HepG2 (cell line): ENCODE measurements around the gene SETD1A. TPM values are rescaled to one million over a fixed set of nuclear protein-coding genes. Genes with fewer than 3 reads are reported as not detected.

ENCODE experiments used
- ATRX ChIP-seq: sonication (generic); formaldehyde crosslinking; IDR thresholded peaks from 2 replicates; pipeline ENCODE4 v1.4.0; 2020; ENCODE audit warnings: missing genetic modification reagents, borderline replicate concordance
- CBX5 ChIP-seq: sonication (generic); formaldehyde crosslinking; IDR thresholded peaks from 2 replicates; pipeline ENCODE4 v1.4.0; 2020; ENCODE audit warnings: missing genetic modification reagents, borderline replicate concordance
- EEA1 ChIP-seq: sonication (generic); formaldehyde crosslinking; IDR thresholded peaks from 2 replicates; pipeline ENCODE4 v1.5.1; 2020; ENCODE audit warnings: mild to moderate bottlenecking, missing genetic modification reagents, borderline replicate concordance
- ERF ChIP-seq: IDR thresholded peaks from 2 replicates; pipeline ENCODE4 v1.6.1; 2018; ENCODE audit warnings: missing biosample characterization, missing genetic modification reagents
- HOXA3 ChIP-seq: sonication (generic); formaldehyde crosslinking; IDR thresholded peaks from 2 replicates; pipeline ENCODE4 v1.5.0; 2020; ENCODE audit warnings: missing genetic modification reagents
- IRF2 ChIP-seq: IDR thresholded peaks from 2 replicates; pipeline ENCODE4 v1.6.1; 2018; ENCODE audit warnings: missing genetic modification reagents, missing compliant biosample characterization
- ISX ChIP-seq: sonication (generic); formaldehyde crosslinking; conservative IDR thresholded peaks from 2 replicates; pipeline ENCODE4 v1.5.0; 2020; ENCODE audit warnings: missing genetic modification reagents
- NCOA2 ChIP-seq: sonication (generic); formaldehyde crosslinking; IDR thresholded peaks from 2 replicates; pipeline ENCODE4 v1.8.0; 2022; ENCODE audit warnings: inconsistent platforms
- PHF5A ChIP-seq: IDR thresholded peaks from one replicate; pipeline ENCODE4 v1.6.1; 2018; ENCODE audit warnings: low read depth, missing genetic modification reagents; ENCODE audit not compliant: unreplicated experiment
- RBAK ChIP-seq: sonication (generic); formaldehyde crosslinking; IDR thresholded peaks from 2 replicates; pipeline ENCODE4 v1.5.1; 2020; ENCODE audit warnings: mild to moderate bottlenecking, missing genetic modification reagents
- RXRA ChIP-seq: sonication (generic); formaldehyde crosslinking; IDR thresholded peaks from 2 replicates; pipeline ENCODE4 v1.5.1; 2020; ENCODE audit warnings: missing genetic modification reagents
- SP4 ChIP-seq: sonication (generic); formaldehyde crosslinking; IDR thresholded peaks from 2 replicates; pipeline ENCODE4 v1.8.1; 2023; ENCODE audit warnings: mild to moderate bottlenecking, missing genetic modification reagents
- SSRP1 ChIP-seq: IDR thresholded peaks from 2 replicates; pipeline ENCODE4 v1.6.1; 2016; ENCODE audit warnings: control low read depth
- ZBTB20 ChIP-seq: sonication (generic); formaldehyde crosslinking; IDR thresholded peaks from 2 replicates; pipeline ENCODE4 v1.8.1; 2023; ENCODE audit warnings: missing genetic modification reagents, low read depth, mild to moderate bottlenecking, borderline replicate concordance
- ZBTB3 ChIP-seq: sonication (generic); formaldehyde crosslinking; IDR thresholded peaks from 2 replicates; pipeline ENCODE4 v1.4.0; 2020; ENCODE audit warnings: low read depth, mild to moderate bottlenecking, moderate library complexity, missing genetic modification reagents, borderline replicate concordance
- ZBTB42 ChIP-seq: sonication (generic); formaldehyde crosslinking; IDR thresholded peaks from 2 replicates; pipeline ENCODE4 v1.5.0; 2020; ENCODE audit warnings: mild to moderate bottlenecking, missing genetic modification reagents
- ZMAT3 ChIP-seq: sonication (generic); formaldehyde crosslinking; conservative IDR thresholded peaks from 2 replicates; pipeline ENCODE4 v1.7.0; 2021; ENCODE audit warnings: missing genetic modification reagents
- ZNF333 ChIP-seq: sonication (generic); formaldehyde crosslinking; IDR thresholded peaks from 2 replicates; pipeline ENCODE4 v1.4.0; 2020; ENCODE audit warnings: mild to moderate bottlenecking, missing genetic modification reagents, borderline replicate concordance
- ZNF350 ChIP-seq: sonication (generic); formaldehyde crosslinking; IDR thresholded peaks from 2 replicates; pipeline ENCODE4 v1.4.0; 2020; ENCODE audit warnings: mild to moderate bottlenecking, low read depth, missing genetic modification reagents, borderline replicate concordance
- ZNF383 ChIP-seq: sonication (generic); formaldehyde crosslinking; IDR thresholded peaks from 2 replicates; pipeline ENCODE4 v1.4.0; 2020; ENCODE audit warnings: missing genetic modification reagents, mild to moderate bottlenecking, borderline replicate concordance
- ZNF550 ChIP-seq: sonication (generic); formaldehyde crosslinking; IDR thresholded peaks from 2 replicates; pipeline ENCODE4 v1.4.0; 2020; ENCODE audit warnings: mild to moderate bottlenecking, missing genetic modification reagents, borderline replicate concordance
- ZNF562 ChIP-seq: sonication (generic); formaldehyde crosslinking; IDR thresholded peaks from 2 replicates; pipeline ENCODE4 v1.8.0; 2022; ENCODE audit warnings: missing genetic modification reagents, borderline replicate concordance
- ZNF777 ChIP-seq: sonication (generic); formaldehyde crosslinking; IDR thresholded peaks from 2 replicates; pipeline ENCODE4 v1.4.0; 2020; ENCODE audit warnings: missing genetic modification reagents
- polyA plus RNA-seq, 8 experiments: library from polyadenylated mRNA; depleted of rRNA in 3 of 8; stranded (reverse) in 7 of 8; unstranded in 1 of 8; fragments of >200 nt; fragmentation: Illumina TruSeq in 4 of 8; extraction: Trizol in 4 of 8; gene quantifications; 2 replicates each; pipeline versions ENCODE4 v1.2.1 to v1.2.3, GENCODE V29; 2011 to 2016; ENCODE audit warnings: low read depth in 4 of 8, missing spikeins in 1 of 8, mixed read lengths in 1 of 8; ENCODE audit not compliant: insufficient read depth in 1 of 8
- total RNA-seq, 5 experiments: library from RNA; depleted of rRNA; stranded (reverse); fragments of >200 nt; fragmentation: Illumina TruSeq; extraction: Trizol; gene quantifications; 2 replicates each; pipeline ENCODE4 v1.2.3, GENCODE V29; 2016; ENCODE audit warnings: low read depth in 1 of 5
- TF ChIP-seq, protein P1 (sequence below): IDR thresholded peaks from 2 replicates; pipeline ENCODE4 v1.6.1; 2016; ENCODE audit warnings: control low read depth
- TF ChIP-seq, protein P2 (sequence below): sonication (generic); formaldehyde crosslinking; IDR thresholded peaks from 2 replicates; pipeline ENCODE4 v1.4.0; 2020; ENCODE audit warnings: mild to moderate bottlenecking, missing genetic modification reagents
- TF ChIP-seq, protein P3 (sequence below): sonication (generic); formaldehyde crosslinking; conservative IDR thresholded peaks from 2 replicates; pipeline ENCODE4 v1.4.0; 2020; ENCODE audit warnings: missing genetic modification reagents
- TF ChIP-seq, protein P4 (sequence below): sonication (generic); formaldehyde crosslinking; conservative IDR thresholded peaks from 2 replicates; pipeline ENCODE4 v1.8.0; 2022; ENCODE audit warnings: missing genetic modification reagents

Gene SETD1A
- total and polyA plus RNA-seq, 2 of the 13 experiments (the other 11 are each of a cell fraction or from before 2014, with no cell fraction given): 3.8 to 5.6 TPM

DNA sequence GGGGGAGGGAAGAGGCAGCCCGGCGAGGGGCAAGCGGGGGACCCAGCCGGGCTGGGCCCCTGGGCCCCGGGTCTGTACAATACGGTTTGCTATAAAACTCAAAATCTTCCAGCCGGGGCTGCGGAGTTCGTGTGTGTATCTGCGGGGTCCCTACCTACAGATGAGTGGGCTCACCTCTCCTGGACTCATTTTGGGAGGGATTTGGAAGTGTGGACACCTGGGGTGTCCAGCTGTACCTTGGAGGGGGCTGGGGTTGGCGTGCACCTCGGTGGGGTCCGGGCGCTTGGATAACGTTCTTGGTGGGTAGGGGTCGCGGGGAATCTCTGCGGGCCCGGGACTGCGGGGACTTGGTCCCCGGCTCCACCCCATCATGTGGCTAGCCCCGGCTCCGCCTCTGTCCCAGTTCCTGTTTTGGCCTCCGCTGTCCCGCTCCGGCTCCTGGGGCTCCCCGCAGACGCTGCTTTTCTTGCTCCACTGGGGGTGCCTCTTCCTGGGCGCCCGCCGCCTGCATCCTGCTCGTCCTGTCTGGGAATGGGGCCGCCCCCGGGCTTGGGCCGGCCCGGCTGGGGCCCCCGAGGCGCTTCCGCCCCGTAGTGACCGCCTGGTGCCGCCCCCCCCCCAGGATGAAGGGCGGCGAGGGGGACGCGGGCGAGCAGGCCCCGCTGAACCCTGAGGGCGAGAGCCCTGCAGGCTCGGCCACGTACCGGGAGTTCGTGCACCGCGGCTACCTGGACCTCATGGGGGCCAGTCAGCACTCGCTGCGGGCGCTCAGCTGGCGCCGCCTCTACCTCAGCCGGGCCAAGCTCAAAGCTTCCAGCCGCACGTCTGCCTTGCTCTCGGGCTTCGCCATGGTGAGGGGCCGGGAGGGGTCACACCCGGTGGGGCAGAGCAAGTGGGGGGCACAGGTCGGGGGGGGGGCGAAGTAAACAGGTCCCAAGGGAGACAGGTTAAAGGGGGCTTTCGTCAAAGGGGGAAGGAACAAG, 8.6 kb upstream of the SETD1A start, which contains the start of gene ORAI3 (continued):
- TF ChIP-seq HOXA3 (CRISPR knock-in tag): peak; percentile 71
- TF ChIP-seq PHF5A (CRISPR knock-in tag): no peak
- no peak; the same call in 1 of the 2 replicates for TF ChIP-seq NCOA2 (CRISPR knock-in tag)
- no peak; the same call in none of the 2 replicates for TF ChIP-seq ZNF350 (CRISPR knock-in tag)
- TF ChIP-seq, protein P1, sequence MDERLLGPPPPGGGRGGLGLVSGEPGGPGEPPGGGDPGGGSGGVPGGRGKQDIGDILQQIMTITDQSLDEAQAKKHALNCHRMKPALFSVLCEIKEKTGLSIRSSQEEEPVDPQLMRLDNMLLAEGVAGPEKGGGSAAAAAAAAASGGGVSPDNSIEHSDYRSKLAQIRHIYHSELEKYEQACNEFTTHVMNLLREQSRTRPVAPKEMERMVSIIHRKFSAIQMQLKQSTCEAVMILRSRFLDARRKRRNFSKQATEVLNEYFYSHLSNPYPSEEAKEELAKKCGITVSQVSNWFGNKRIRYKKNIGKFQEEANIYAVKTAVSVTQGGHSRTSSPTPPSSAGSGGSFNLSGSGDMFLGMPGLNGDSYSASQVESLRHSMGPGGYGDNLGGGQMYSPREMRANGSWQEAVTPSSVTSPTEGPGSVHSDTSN (CRISPR knock-in tag): no peak
- no peak for TF ChIP-seq RBAK (CRISPR knock-in tag)
- peak; percentile 48; the same call in 1 of the 2 replicates for TF ChIP-seq ISX (CRISPR knock-in tag)
- TF ChIP-seq ZNF777 (CRISPR knock-in tag): no peak
- peak; percentile 89; the same call in 1 of the 2 replicates for TF ChIP-seq ZMAT3 (CRISPR knock-in tag)
- no peak for TF ChIP-seq EEA1 (CRISPR knock-in tag)
- peak; percentile 16; the same call in 1 of the 2 replicates for TF ChIP-seq ZBTB3 (CRISPR knock-in tag)
- peak; percentile 70 for TF ChIP-seq ERF
- no peak; the same call in 1 of the 2 replicates for TF ChIP-seq SSRP1
- TF ChIP-seq, protein P2, sequence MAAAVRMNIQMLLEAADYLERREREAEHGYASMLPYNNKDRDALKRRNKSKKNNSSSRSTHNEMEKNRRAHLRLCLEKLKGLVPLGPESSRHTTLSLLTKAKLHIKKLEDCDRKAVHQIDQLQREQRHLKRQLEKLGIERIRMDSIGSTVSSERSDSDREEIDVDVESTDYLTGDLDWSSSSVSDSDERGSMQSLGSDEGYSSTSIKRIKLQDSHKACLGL (CRISPR knock-in tag): no peak
- peak; percentile 51; the same call in 1 of the 2 replicates for TF ChIP-seq SP4 (CRISPR knock-in tag)
- no peak; the same call in 1 of the 2 replicates for TF ChIP-seq RXRA (CRISPR knock-in tag)
- TF ChIP-seq ATRX (CRISPR knock-in tag): no peak
- no peak for TF ChIP-seq ZBTB42 (CRISPR knock-in tag)
- TF ChIP-seq ZBTB20 (CRISPR knock-in tag): no peak
- TF ChIP-seq, protein P3, sequence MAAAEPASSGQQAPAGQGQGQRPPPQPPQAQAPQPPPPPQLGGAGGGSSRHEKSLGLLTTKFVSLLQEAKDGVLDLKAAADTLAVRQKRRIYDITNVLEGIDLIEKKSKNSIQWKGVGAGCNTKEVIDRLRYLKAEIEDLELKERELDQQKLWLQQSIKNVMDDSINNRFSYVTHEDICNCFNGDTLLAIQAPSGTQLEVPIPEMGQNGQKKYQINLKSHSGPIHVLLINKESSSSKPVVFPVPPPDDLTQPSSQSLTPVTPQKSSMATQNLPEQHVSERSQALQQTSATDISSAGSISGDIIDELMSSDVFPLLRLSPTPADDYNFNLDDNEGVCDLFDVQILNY (CRISPR knock-in tag): no peak
- 0 out of 2 replicates have a peak, but pooled peaks have one; percentile 40 for TF ChIP-seq IRF2
- TF ChIP-seq ZNF550: no peak
- no peak for TF ChIP-seq ZNF562 (CRISPR knock-in tag)
- TF ChIP-seq ZNF383 (CRISPR knock-in tag): no peak
- no peak; the same call in 1 of the 2 replicates for TF ChIP-seq ZNF333 (CRISPR knock-in tag)
- TF ChIP-seq, protein P4, sequence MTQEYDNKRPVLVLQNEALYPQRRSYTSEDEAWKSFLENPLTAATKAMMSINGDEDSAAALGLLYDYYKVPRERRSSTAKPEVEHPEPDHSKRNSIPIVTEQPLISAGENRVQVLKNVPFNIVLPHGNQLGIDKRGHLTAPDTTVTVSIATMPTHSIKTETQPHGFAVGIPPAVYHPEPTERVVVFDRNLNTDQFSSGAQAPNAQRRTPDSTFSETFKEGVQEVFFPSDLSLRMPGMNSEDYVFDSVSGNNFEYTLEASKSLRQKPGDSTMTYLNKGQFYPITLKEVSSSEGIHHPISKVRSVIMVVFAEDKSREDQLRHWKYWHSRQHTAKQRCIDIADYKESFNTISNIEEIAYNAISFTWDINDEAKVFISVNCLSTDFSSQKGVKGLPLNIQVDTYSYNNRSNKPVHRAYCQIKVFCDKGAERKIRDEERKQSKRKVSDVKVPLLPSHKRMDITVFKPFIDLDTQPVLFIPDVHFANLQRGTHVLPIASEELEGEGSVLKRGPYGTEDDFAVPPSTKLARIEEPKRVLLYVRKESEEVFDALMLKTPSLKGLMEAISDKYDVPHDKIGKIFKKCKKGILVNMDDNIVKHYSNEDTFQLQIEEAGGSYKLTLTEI: no peak
- TF ChIP-seq CBX5 (CRISPR knock-in tag): no peak
